Measurements from ENCODE around the gene ERBIN.
"Not testable (repeated sequence)": the region's sequence is repeated elsewhere in the genome, so short reads cannot be mapped to it uniquely, and the experiment has no call there.

ERBIN gene, protein sequence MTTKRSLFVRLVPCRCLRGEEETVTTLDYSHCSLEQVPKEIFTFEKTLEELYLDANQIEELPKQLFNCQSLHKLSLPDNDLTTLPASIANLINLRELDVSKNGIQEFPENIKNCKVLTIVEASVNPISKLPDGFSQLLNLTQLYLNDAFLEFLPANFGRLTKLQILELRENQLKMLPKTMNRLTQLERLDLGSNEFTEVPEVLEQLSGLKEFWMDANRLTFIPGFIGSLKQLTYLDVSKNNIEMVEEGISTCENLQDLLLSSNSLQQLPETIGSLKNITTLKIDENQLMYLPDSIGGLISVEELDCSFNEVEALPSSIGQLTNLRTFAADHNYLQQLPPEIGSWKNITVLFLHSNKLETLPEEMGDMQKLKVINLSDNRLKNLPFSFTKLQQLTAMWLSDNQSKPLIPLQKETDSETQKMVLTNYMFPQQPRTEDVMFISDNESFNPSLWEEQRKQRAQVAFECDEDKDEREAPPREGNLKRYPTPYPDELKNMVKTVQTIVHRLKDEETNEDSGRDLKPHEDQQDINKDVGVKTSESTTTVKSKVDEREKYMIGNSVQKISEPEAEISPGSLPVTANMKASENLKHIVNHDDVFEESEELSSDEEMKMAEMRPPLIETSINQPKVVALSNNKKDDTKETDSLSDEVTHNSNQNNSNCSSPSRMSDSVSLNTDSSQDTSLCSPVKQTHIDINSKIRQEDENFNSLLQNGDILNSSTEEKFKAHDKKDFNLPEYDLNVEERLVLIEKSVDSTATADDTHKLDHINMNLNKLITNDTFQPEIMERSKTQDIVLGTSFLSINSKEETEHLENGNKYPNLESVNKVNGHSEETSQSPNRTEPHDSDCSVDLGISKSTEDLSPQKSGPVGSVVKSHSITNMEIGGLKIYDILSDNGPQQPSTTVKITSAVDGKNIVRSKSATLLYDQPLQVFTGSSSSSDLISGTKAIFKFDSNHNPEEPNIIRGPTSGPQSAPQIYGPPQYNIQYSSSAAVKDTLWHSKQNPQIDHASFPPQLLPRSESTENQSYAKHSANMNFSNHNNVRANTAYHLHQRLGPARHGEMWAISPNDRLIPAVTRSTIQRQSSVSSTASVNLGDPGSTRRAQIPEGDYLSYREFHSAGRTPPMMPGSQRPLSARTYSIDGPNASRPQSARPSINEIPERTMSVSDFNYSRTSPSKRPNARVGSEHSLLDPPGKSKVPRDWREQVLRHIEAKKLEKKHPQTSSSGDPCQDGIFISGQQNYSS (N-terminal part only)

DNA sequence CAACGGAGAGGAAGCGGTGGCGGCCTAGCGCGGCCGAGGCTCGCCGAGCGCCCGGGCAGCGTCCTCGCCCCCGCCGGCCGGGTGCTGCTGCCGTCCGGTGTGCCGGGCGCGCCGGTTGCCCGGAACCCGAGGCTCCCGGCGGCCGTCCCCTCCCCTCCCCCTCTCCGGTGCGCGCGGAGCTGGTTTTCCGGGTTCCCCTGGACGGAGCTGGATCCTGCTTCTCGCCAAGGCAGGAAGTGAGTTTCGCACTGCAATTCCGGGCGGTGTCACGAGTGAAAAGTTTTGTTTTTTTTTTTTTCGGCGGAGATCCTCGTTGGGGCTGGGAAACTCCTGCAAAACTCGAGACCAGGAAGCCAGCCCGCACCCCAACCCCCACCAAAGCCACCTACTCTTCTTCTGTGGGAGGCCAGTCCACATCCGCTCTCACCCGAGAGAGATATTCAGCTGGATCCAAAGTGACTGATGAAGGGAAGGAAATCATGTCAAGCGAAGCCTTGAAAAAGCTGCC is at the start of gene ERBIN:
Gene ERBIN (plus strand): TSS at position 300 of the 508 bp plus-strand sequence. CDS start 66,144 bp downstream, outside the sequence.
- DNase-seq, result peak; percentile 73

GRCh38 chr5:65876970-65877369 is 49.4 kb upstream of the ERBIN start:
- no peak for DNase-seq

GRCh38 chr5:65879668-65880256 is 46.6 kb upstream of the ERBIN start:
- not testable (repeated sequence) for DNase-seq

DNA sequence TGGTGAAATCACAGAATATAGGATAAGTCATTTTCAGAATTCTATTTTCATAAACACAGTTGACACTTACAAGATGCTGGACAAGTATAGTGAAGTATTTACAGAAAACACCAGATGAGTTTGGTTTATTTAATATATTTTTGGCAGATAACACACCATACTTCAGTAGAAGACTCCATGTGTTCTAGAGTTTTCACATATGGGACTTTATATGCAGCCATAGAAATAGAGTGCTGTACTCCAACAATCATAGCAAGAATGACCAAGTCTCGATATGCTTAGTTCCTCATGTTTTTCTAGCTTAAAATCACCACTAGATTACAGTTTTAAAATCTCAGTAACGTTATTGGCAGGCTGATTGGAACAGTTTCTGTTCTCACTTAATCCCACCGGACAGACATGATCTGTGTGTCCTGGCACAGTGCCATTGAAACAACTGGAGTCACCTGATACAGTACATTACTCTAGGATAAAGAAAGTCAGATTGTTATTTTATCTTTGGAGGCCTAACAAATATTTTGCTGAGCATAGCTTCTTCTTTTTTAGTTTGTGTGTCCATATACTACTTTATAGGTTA is 45.8 kb upstream of the ERBIN start:
- DNase-seq, result no peak

GRCh38 chr5:65882278-65882677 is 44.1 kb upstream of the ERBIN start:
- DNase-seq, result no peak

GRCh38 chr5:65883461-65883860 is 42.9 kb upstream of the ERBIN start:
- no peak for DNase-seq

- no peak for DNase-seq
Observed at GRCh38 chr5:65886387-65886786, 40.0 kb upstream of the ERBIN start.

DNA sequence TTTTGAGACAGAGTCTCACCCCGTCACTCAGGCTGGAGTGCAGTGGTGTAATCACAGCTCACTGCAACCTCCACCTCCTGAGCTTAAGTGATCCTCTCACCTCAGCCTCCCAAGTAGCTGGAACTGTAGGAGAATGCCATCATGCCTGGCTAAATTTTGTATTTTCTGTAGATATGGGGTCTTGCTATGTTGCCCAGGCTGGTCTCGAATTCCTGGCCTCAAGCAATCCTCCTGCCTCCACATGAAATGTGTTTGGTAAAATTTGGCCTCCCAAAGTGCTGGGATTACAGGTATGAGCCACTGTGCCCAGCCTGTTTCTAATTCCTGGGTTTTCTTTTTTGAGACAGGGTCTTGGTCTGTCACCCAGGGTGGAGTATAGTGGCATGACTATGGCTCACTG is 34.4 kb upstream of the ERBIN start:
- not testable (repeated sequence) for DNase-seq

DNA sequence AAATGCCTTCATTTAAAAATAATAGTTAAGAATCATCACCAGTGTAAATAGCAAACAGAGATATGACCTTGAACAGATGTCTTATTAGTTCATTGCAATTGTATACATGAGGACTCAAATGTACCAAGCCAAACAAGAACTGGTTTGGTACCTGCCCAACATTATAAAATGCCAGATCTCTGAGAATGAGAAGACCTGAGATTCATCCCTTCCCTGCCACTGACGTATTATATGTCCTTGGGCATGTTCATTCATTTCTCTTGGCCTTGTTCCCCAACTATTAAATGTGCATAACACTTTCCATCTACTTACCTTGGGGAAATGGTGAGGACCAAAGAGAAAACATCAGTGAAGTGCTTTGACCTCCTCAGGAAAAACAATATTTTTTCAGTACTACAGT is 33.6 kb upstream of the ERBIN start:
- DNase-seq, result no peak

GRCh38 chr5:65893749-65894430 is 32.5 kb upstream of the ERBIN start:
- DNase-seq, result no peak

GRCh38 chr5:65895891-65896290 is 30.5 kb upstream of the ERBIN start:
- DNase-seq, result no peak

DNA sequence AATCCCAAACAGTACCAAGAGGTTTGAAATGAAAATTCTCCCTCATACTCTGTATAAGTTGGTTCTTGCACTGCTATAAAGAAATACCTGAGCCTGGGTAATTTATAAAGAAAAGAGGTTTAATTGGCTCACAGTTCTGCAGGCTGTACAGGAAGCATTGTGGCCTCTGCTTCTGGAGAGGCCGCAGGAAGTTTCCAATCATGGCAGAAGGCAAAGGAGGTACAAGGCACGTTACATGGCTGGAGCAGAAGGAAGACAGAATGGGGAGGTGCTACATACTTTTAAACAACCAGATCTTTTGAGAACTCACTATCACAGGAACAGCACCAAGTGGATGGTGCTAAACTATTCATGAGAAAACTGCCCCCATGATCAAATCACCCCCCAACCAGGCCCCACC is 25.6 kb upstream of the ERBIN start:
- DNase-seq, result no peak

GRCh38 chr5:65902104-65902503 is 24.3 kb upstream of the ERBIN start:
- DNase-seq, result no peak

DNA sequence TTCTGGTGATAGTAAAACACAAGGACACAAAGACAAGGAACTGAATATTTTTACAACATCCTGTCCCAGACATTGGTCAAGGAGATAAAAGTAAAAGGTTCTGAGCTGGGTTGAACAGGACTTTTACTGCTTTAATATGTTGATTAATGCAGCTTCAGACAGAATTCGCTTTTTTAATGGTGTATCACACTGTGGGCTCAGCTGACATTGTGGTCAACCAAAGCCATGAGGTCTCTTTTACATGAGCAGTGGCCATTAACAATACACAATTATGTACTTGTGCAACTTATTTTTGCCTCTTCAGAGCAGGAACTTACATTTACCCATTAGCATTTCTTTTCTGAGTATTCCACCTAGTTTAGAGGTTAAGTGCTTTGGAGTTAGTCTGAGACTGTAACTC is 22.8 kb upstream of the ERBIN start:
- DNase-seq, result no peak

DNA sequence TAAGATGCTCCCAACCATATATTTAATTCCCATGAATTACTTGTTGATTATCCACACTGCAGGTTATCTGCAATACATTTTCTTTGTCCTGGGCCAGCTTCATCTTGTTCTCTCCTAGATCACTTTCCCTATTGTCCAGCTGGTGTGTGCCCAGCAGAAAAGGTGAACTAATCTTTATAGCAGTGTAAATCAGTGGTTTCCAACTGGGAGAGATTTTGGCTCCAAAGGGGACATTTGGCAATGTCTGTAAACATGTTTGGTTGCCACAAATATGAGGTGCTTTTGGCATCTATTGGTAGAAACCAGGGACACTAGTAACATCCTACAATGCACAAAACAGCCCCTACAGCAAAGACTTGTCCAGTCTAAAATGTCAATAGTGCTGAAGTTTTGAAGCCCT is 20.1 kb upstream of the ERBIN start:
- no peak for DNase-seq

DNA sequence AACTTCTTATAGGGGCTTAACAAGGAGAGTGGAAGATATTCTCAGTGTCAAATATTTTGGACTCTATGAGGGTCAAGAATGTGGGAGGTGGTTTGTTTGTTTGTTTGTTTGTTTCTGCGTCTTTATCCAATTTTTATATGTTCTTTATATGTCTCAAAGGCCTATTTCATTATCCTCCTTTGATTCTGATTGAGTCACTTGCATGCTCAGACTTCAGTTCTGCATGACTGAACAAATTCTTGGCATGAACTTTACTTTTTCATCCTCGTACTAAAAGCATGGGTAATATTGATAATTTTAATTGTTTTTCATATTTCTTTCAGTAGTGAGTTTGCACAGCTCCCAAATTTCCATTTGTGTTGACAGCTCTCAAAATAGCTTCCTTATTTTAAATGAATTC is 19.2 kb upstream of the ERBIN start:
- DNase-seq, result no peak

- DNase-seq, result no peak
Observed at GRCh38 chr5:65910711-65911110, 15.7 kb upstream of the ERBIN start.

GRCh38 chr5:65912311-65912710 is 14.1 kb upstream of the ERBIN start:
- DNase-seq, result no peak

- DNase-seq, result no peak
Observed at GRCh38 chr5:65913519-65913918, 12.9 kb upstream of the ERBIN start.

GRCh38 chr5:65914641-65915196 is 11.7 kb upstream of the ERBIN start:
- no peak for DNase-seq

GRCh38 chr5:65915661-65916060 is 10.7 kb upstream of the ERBIN start:
- DNase-seq, result not testable (repeated sequence)
